Naive B cell (primary cell): ENCODE results near the gene GMNN. TPM values are rescaled to one million over a fixed set of nuclear protein-coding genes. Genes with fewer than 3 reads are reported as not detected.
"Not testable (repeated sequence)": the region's sequence is repeated elsewhere in the genome, so short reads cannot be mapped to it uniquely, and the experiment has no call there.

Experiments used
- ATAC-seq, 2 donors: fragments of 150-1000 bp; cut with Tn5 transposase; 2 replicates each; pipeline ENCODE4 v1.10.0; 2021; ENCODE audit warnings: low read depth in 2 of 2, mild to moderate bottlenecking in 2 of 2, moderate library complexity in 2 of 2
- DNase-seq: peaks from one replicate; pipeline ENCODE4 v3.0.0; 2022
- H3K27ac Mint-ChIP-seq, 6 donors: one replicate each; pipeline ENCODE4 v1.8.0; 2020 to 2022; ENCODE audit warnings: mild to moderate bottlenecking in 6 of 6, mixed read lengths in 6 of 6, moderate library complexity in 5 of 6, inconsistent platforms in 2 of 6
- H3K27me3 Mint-ChIP-seq, 3 donors: one replicate each; pipeline ENCODE4 v1.8.0; 2021 to 2022; ENCODE audit warnings: mixed read lengths in 3 of 3, mild to moderate bottlenecking in 1 of 3
- H3K36me3 Mint-ChIP-seq, 2 donors: one replicate each; pipeline ENCODE4 v1.8.0; 2020 to 2022; ENCODE audit warnings: mixed read lengths in 2 of 2, inconsistent platforms in 1 of 2, mild to moderate bottlenecking in 1 of 2
- H3K4me1 Mint-ChIP-seq, 3 donors: one replicate each; pipeline ENCODE4 v1.8.0; 2020 to 2022; ENCODE audit warnings: mixed read lengths in 3 of 3, inconsistent platforms in 1 of 3, mild to moderate bottlenecking in 1 of 3, moderate library complexity in 1 of 3
- H3K4me3 Mint-ChIP-seq, 8 donors: one replicate each; pipeline ENCODE4 v1.8.0; 2020 to 2022; ENCODE audit warnings: mild to moderate bottlenecking in 8 of 8, mixed read lengths in 8 of 8, moderate library complexity in 8 of 8, inconsistent platforms in 2 of 8
- H3K9me3 Mint-ChIP-seq, 7 donors: one replicate each; pipeline ENCODE4 v1.8.0; 2020 to 2022; ENCODE audit warnings: mixed read lengths in 7 of 7, mild to moderate bottlenecking in 5 of 7, inconsistent platforms in 2 of 7, moderate library complexity in 1 of 7
- polyA plus RNA-seq, 6 donors: library from polyadenylated mRNA; unstranded; fragments of 300-500 nt; fragmentation: Illumina TruSeq; gene quantifications; one replicate each; pipeline ENCODE4 v1.2.3, GENCODE V29; 2021; ENCODE audit warnings: low read depth in 6 of 6

The GMNN gene
- polyA plus RNA-seq, 6 donors from 2014 or later: 2.9 to 8.3 (median 4.2) TPM

GRCh38 chr6:24765968-24766367 lies 8.8 kb upstream of the GMNN start:
- H3K9me3 Mint-ChIP-seq, DNase-seq, H3K4me3 Mint-ChIP-seq, ATAC-seq, H3K4me1 Mint-ChIP-seq, H3K36me3 Mint-ChIP-seq, H3K27ac Mint-ChIP-seq, H3K27me3 Mint-ChIP-seq: not testable (repeated sequence)

- Mint-ChIP-seq H3K9me3 (peaks cover 0 to 2% (median 0%) of the 10 kb centered on the region in 7 donors), H3K36me3 (no peaks in the 10 kb centered on the region), H3K27ac (no peak overlapping the region), H3K4me3 (no peak overlapping the region), H3K4me1 (peaks cover 1 to 3% (median 2%) of the 10 kb centered on the region in 3 donors), H3K27me3 (no peaks in the 10 kb centered on the region)
- peak; percentile 55 to 69 for ATAC-seq
- DNase-seq: peak; percentile 39
These were observed 7.9 kb upstream of the GMNN start for GRCh38 chr6:24766680-24767462.

GRCh38 chr6:24768361-24768760 lies 6.4 kb upstream of the GMNN start:
- ATAC-seq (no peak), DNase-seq (no peak)
- Mint-ChIP-seq H3K4me1 (no peaks in the 10 kb centered on the region), H3K4me3 (no peak overlapping the region), H3K36me3 (no peaks in the 10 kb centered on the region), H3K27ac (no peak overlapping the region), H3K9me3 (no peaks in the 10 kb centered on the region), H3K27me3 (no peaks in the 10 kb centered on the region)

GRCh38 chr6:24775520-24776058 lies 852 bp downstream of the GMNN start:
- ATAC-seq: no peak
- H3K4me1 Mint-ChIP-seq: peaks cover 13 to 24% (median 15%) of the 10 kb centered on the region in 3 donors
- H3K4me3 Mint-ChIP-seq: peak overlapping the region; percentile 98 to 100 (median 99)
- DNase-seq: no peak
- no peaks in the 10 kb centered on the region for H3K27me3 Mint-ChIP-seq
- peak overlapping the region; percentile 93 to 99 (median 98) for H3K27ac Mint-ChIP-seq
- no peaks in the 10 kb centered on the region for H3K36me3 Mint-ChIP-seq
- no peaks in the 10 kb centered on the region for H3K9me3 Mint-ChIP-seq

GRCh38 chr6:24777227-24777626 lies 2.5 kb downstream of the GMNN start:
- H3K36me3 Mint-ChIP-seq: peaks cover 0 to 6% of the 10 kb centered on the region in 2 donors
- ATAC-seq: no peak
- peaks cover 13 to 24% (median 15%) of the 10 kb centered on the region in 3 donors for H3K4me1 Mint-ChIP-seq
- no peak overlapping the region for H3K27ac Mint-ChIP-seq
- H3K27me3 Mint-ChIP-seq: no peaks in the 10 kb centered on the region
- H3K4me3 Mint-ChIP-seq: peak overlapping the region in 1 of 8 donors; percentile 7
- no peaks in the 10 kb centered on the region for H3K9me3 Mint-ChIP-seq
- DNase-seq: no peak

- no peaks in the 10 kb centered on the region for H3K27me3 Mint-ChIP-seq
- peaks cover 0 to 8% of the 10 kb centered on the region in 2 donors for H3K36me3 Mint-ChIP-seq
- ATAC-seq (no peak), DNase-seq (no peak)
- peaks cover 13 to 24% (median 15%) of the 10 kb centered on the region in 3 donors for H3K4me1 Mint-ChIP-seq
- no peaks in the 10 kb centered on the region for H3K9me3 Mint-ChIP-seq
- peak overlapping the region in 1 of 6 donors; percentile 25 for H3K27ac Mint-ChIP-seq
- H3K4me3 Mint-ChIP-seq: no peak overlapping the region
These were observed 3.4 kb downstream of the GMNN start for GRCh38 chr6:24778121-24778520.

GRCh38 chr6:24778878-24779277 lies 4.1 kb downstream of the GMNN start:
- Mint-ChIP-seq H3K27ac (no peak overlapping the region), H3K27me3 (no peaks in the 10 kb centered on the region), H3K36me3 (peaks cover 0 to 8% of the 10 kb centered on the region in 2 donors), H3K4me1 (peaks cover 13 to 24% (median 15%) of the 10 kb centered on the region in 3 donors), H3K9me3 (no peaks in the 10 kb centered on the region), H3K4me3 (peak overlapping the region in 1 of 8 donors; percentile 56)
- ATAC-seq (no peak), DNase-seq (no peak)

- Mint-ChIP-seq H3K36me3 (peaks cover 0 to 8% of the 10 kb centered on the region in 2 donors), H3K9me3 (no peaks in the 10 kb centered on the region), H3K27me3 (no peaks in the 10 kb centered on the region), H3K27ac (no peak overlapping the region), H3K4me3 (peak overlapping the region in 1 of 8 donors; percentile 22), H3K4me1 (peaks cover 10 to 24% (median 15%) of the 10 kb centered on the region in 3 donors)
- ATAC-seq: no peak
- DNase-seq: no peak
These were observed 4.8 kb downstream of the GMNN start for GRCh38 chr6:24779416-24780016.

- DNase-seq (no peak), ATAC-seq (no peak)
- Mint-ChIP-seq H3K27me3 (no peaks in the 10 kb centered on the region), H3K4me1 (peaks cover 10 to 24% (median 15%) of the 10 kb centered on the region in 3 donors), H3K36me3 (peaks cover 0 to 8% of the 10 kb centered on the region in 2 donors), H3K9me3 (no peaks in the 10 kb centered on the region), H3K27ac (peak overlapping the region in 2 of 6 donors; percentile 12 to 15), H3K4me3 (no peak overlapping the region)
These were observed 5.5 kb downstream of the GMNN start for GRCh38 chr6:24780206-24780605.

GRCh38 chr6:24788031-24788665 lies 13.4 kb downstream of the GMNN start:
- Mint-ChIP-seq H3K36me3 (peaks cover 7 to 11% of the 10 kb centered on the region in 2 donors), H3K27me3 (no peaks in the 10 kb centered on the region), H3K27ac (no peak overlapping the region)

GRCh38 chr6:24795106-24795505 lies 20.4 kb downstream of the GMNN start:
- Mint-ChIP-seq H3K36me3 (no peaks in the 10 kb centered on the region), H3K4me3 (no peak overlapping the region), H3K9me3 (no peaks in the 10 kb centered on the region), H3K4me1 (peaks cover 0 to 9% (median 0%) of the 10 kb centered on the region in 3 donors), H3K27ac (no peak overlapping the region), H3K27me3 (no peaks in the 10 kb centered on the region)
- no peak for DNase-seq
- no peak for ATAC-seq

More at GRCh38 chr6:24788031-24788665, 13.4 kb downstream of the GMNN start:
- ATAC-seq (no peak), DNase-seq (no peak)
- Mint-ChIP-seq H3K4me1 (no peaks in the 10 kb centered on the region), H3K4me3 (no peak overlapping the region), H3K9me3 (no peaks in the 10 kb centered on the region)

- no peak for ATAC-seq
- Mint-ChIP-seq H3K9me3 (no peaks in the 10 kb centered on the region), H3K27ac (no peak overlapping the region)
These were observed 22.0 kb downstream of the GMNN start for GRCh38 chr6:24796616-24797290.

GRCh38 chr6:24797596-24798216 lies 23.0 kb downstream of the GMNN start:
- H3K4me3 Mint-ChIP-seq: no peak overlapping the region
- H3K4me1 Mint-ChIP-seq: peaks cover 0 to 12% (median 0%) of the 10 kb centered on the region in 3 donors
- no peaks in the 10 kb centered on the region for H3K9me3 Mint-ChIP-seq
- no peak overlapping the region for H3K27ac Mint-ChIP-seq
- ATAC-seq: no peak
- no peak for DNase-seq
- H3K27me3 Mint-ChIP-seq: no peaks in the 10 kb centered on the region
- peaks cover 0 to 1% of the 10 kb centered on the region in 2 donors for H3K36me3 Mint-ChIP-seq

More at GRCh38 chr6:24796616-24797290, 22.0 kb downstream of the GMNN start:
- Mint-ChIP-seq H3K36me3 (no peaks in the 10 kb centered on the region), H3K27me3 (no peaks in the 10 kb centered on the region), H3K4me3 (no peak overlapping the region), H3K4me1 (peaks cover 0 to 12% (median 0%) of the 10 kb centered on the region in 3 donors)
- no peak for DNase-seq
